ENCODE results near the gene PRKD1.

The PRKD1 gene

DNA sequence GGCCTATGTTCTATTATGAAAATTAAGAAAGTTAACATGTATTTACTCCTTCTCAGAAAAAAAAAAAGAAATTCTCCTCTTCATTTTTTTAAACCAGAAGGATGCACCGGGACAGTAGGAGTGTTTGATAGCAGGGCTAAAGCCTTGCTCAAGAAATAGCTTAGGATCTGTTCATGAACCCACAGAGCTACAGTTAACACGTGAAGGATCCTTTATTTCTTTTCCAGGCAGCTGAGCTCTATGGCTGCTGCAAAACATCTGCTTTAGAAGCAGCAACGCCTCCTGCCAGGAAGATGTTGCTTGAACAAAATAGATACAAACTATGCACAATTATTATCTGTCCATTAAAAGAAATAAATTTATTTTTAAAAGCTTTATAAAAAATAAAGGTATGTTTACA lies 254.8 kb downstream of the PRKD1 start:
- DNase-seq (ENCODE audit: low spot score): no peak

DNA sequence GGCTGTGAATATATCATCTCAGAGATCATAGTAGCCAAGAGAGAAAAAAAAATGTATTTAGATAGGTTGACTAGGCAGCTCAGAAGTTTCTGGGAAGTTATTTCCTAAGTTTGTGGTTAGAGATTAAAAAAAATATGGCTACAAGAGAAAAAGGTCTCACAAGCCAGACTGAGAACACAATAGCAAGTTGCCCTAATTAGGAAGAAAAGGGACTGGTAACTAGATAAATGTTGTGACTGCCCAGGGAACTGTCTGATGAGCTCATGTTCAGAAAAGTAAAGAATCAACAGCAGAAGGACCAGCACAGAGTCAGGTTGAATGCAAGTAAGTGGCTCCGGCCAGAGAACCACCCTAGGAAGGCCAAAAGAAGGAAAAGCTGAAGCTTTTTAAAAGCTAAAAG lies 256.6 kb downstream of the PRKD1 start:
- DNase-seq (ENCODE audit: low spot score): no peak

DNA sequence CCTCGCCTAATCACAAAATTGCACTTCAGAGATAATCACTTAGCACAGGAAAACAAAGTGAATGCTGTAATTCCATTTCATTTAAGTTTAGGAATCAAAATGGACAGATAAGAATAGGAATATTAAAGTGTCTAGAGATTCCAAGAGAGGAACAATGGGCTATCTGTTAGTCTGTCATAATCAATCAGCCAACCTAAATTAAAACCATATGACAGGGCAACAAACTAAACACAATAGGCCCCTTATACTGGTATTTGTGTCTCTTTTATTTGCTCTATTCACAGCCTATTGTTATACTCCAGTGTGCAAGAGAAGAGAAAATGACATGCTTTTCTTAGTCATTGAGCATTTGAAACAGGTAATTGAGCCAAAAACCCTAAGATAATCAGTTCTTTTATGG lies 259.4 kb downstream of the PRKD1 start:
- DNase-seq (ENCODE audit: low spot score): no peak

DNA sequence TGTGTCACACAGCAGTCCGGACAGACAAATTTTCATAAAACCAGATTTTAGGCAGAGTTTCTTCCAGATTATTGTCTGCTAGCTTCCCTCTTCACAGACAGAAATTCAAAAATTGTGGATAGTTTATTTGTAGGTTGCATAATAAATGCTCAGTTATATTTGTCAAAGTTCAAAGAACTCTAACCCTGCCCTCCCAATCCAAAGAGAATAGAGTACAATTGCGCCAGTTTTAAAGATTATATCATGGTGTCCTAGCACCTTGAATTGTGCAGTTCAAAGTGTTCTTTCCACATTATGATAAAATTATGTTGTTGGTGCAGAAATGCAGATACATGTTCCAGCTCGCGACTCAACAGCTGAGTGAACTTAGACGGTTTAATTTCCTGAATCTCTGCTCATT lies 263.1 kb downstream of the PRKD1 start:
- DNase-seq (ENCODE audit: low spot score): no peak

DNA sequence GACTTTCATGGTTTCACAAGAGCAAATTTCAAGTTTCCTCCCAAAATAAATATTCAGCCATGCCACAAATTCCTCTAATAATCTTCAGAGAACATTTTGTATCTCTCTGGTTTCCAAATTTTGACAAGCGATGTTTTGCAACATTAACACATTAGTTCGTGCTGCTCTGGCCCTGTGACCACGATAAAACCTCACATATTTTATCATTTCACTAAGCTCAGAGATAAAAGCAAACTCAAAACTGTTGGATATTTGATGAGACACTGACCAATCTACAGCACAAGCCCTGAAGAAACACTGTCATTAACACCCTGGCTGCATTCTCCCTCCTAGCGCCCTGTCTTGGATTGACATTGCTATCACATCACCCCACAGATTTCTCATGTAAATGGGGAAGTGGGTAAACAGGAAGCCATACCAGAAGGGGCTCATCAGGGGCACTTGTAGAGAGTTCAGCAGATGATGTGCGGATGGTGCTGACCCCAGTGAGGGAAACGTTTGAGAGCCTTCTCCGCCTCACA lies 264.3 kb downstream of the PRKD1 start:
- no peak for DNase-seq (ENCODE audit: low spot score)

DNA sequence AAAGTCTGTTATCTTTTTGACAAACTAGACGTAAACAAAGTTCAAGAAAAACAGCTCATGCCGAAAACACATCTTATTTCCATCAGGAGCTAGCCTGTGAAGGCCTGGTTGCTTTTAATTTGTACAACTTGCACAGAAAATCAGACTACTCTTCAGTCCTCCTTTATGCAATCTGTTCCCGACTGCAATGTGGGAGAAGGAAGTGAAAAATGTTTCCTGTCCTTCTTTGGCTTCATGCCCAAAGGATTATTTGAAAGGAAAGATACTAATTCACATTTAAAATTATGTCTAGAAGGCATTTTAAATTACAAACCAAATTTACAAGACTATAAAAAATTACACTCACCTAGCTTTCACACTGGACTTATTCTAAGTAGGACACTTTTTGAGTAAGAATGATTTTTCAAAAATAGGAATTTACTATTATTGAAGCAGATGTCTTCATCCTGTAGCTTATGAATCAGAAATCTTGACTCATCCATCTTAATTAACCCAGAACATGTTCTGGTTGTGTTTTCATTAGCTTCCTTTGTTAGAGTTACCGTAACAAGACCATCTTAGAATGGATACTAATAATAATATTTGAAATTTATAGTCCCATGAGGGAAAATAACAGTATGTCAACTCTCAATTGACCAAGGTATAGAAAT lies 272.6 kb downstream of the PRKD1 start:
- no peak for DNase-seq (ENCODE audit: low spot score)

DNA sequence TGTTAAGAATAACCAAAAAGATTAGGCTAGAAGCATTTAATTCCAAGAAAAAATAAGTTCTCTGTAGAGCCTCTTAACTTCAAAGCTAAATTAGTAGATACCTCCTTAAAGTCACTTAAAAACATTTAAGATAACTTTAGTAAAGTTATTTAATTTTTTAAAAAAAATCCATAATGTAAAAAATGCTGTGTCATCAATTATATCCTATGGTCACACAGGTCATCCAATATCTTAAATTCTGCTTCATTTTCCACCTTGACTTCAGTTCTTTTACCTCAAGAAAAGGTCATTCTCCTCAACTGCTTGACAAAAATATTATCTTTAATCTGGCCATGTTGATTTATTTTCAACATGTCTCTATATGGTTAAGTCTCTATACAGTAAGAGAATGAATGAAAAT lies 274.3 kb downstream of the PRKD1 start:
- DNase-seq (ENCODE audit: low spot score): no peak

DNA sequence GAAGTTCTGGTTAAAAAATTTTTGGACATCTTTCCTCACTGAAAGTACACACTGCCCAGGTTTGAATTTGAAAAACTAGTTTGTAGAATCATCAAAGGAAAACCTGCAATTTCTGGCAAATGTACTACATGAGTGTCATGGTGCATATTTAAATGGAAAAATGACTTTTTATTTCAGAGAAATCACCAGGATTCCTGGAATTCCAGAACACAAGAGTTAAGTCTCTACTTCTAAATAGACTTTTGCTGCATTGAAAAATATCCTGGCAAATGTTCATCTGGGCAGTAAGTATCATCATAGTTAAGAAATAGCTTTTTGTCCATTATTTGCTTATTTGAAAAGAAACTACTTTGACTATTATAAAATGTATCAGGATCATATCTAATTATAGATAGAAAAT lies 275.1 kb downstream of the PRKD1 start:
- no peak for DNase-seq (ENCODE audit: low spot score)

DNA sequence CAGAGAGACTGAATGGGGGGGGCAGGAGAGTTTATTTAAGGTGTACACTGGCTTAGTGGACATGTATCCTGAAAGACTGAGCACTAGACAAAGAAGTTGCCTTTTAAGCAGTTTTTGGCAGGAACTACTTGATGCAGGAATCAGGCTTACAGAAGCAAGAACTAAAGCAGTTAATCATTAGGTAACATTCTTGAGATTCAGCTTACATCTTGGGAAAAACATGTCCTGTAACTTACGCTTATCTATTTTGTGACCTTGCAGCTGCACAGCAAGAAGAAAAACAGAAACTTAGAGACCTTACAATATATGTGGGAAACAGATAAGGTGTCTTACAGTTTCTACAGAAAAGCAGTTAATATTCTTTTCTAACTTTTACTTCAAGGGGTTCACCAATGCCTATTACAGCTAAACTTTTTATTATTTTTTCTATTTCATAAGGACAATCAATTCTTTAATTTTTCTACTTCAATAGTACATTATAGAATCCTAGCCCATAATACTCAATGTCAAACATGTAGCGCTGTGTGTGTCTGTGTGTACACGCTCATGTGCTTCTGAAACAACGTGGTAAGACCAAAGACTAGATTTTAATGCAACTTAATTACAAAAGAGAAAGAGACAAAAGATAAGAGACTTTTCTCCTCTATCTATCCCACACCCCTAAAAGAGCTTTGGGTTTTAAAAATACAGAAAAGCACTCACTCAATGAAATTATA lies 276.9 kb downstream of the PRKD1 start:
- peak; percentile 52 for DNase-seq (ENCODE audit: low spot score)

DNA sequence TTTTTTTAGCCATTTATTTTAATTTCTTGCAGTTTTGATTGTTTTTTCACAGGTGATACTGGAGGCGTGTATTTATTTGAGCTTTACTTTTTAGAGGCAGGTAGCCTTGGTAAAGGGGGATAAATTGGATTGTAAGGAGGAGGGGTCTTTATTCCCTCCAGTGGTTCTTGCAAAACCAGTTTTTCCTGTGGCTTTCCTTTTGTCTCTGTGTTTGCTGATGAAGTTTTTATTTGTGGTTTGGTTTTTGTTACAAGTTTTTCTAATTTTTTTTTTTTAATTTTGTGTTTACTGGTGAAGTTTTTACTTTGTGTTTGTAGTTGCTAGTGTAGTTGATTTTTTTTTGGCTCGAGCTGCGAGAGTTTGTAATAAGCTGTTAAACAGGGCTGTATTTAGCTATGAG lies 278.5 kb downstream of the PRKD1 start:
- no peak for DNase-seq (ENCODE audit: low spot score)

DNA sequence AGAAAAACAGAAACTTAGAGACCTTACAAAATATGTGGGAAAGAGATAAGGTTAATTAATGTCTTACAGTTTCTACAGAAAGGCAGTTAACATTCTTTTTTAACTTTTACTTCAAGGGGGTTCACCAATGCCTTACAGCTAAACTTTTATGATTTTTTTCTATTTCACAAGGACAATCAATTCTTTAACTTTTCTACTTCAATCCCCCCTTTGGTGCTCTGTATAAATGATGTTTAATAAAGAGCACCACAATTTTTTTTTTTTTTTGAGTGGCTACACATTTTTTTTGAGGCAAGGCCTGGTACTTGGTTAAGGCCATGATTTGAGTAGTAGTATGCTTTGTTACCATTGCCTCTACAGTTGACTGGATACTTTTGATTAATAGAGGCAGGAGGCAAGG lies 279.6 kb downstream of the PRKD1 start:
- no peak for DNase-seq (ENCODE audit: low spot score)

DNA sequence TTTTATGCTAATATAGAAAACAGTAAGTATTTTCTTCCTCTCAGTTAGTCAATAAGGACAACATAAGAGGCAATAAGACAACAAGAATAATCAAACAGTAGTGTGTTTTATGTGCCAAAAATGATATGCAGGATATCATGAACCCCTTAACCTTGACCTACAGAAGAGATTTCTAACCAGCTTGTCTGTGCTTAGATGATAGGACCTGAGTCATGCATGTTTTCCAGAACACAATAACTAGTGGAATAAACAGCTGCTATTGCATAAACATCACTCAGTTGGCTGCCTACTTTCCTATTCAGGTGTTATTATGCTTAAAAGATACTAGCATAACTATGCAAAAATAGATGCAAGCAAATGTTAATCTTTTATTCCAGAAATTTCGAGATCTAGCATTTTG lies 282.5 kb downstream of the PRKD1 start:
- DNase-seq (ENCODE audit: low spot score): no peak

DNA sequence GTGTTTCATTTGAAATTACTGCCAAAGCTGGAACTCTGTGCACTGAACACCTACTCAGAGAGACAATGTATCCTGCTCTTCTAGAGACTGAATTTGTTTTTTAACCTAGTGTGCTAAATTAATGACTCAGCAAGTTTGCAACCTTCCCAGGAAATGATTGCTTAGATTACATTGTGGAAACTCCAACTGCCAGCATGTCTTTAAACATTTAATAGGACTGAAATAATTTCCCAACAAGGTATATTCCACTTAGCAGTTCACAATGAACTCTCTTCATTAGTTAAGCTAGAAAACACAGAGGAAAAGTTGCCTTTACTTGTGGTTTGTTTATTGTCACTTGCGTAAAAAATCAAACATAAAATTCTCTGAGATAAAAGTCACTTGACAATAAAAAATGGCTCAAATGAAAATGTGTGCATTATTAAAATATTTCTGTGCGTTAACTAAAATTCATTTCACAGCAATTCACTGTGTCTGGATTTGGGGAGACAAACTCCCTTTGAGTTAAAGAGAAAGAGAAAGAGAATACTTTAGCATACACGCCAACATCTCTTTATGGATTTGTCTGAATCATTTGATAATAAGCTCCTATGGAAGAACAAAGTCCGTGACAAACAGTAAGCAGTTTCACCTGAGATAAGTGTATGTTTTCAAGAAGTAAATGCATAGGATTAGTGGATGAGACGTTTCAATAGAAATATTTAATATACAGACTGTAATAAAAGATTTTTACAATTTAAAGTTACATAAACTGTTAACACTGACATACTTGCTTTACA lies 284.0 kb downstream of the PRKD1 start:
- no peak for DNase-seq (ENCODE audit: low spot score)

DNA sequence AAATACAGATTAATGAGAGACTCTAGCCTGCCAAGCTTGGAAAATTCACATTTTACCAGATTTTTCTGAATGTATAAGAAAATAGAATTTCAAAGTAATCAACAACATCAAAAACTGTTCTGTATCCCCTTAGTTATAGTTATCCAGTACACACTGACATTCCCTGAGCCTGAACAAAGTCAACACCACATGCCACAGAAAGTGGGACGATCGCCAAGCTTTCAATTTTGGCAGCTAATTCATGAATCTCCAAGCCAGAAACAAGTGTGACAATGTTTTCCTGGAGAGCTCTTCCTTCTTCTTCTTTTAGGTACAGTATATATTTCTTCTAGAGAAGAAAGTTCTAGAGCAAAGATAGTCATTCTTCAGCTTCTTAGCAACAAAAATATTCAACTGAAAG lies 290.2 kb downstream of the PRKD1 start:
- DNase-seq (ENCODE audit: low spot score): no peak

DNA sequence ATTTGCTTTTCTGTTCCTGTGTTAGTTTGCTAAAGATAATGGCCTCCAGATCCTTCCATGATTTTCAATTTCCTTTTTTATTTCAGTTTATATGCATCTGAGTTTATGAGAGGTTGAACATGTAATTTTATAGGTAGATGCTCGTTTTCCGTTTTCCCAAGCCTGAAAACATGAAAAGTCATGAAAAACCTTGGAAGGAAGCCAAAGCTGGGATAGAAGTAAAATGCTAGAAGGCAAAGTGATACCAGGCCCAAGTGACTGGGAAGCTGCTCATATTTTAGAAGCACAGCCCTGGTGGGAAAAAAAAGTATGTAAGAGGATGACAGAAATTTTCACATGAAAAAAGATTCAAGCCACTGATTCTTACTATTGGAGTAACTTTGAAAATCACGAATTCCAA lies 290.8 kb downstream of the PRKD1 start:
- DNase-seq (ENCODE audit: low spot score): no peak

DNA sequence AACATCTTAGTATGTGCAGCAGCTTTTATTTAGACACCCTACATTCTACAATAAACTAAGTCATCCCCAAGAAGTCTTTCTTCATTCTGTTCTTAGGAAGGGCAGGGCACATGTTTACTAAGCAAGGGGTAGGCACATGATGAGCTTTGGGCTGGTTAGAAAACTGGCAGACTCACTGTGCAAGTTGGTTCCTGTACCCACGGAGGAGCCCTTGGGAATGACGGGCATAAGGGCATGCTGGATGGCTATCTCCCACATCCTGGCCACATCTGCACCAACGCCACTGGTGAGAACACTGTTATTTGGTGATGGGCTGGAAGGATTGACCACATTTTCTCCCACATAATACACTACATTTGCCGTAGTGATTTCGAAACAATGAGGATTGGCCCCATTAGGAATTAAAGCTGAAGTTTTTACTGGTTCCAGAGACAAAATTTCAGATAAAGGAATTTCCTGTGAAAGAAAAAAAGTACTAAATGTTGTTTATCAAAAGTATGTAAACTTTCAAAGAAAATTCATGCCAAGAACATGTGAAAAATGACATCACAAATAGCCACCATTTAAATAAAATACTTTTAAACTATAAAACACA lies 297.0 kb downstream of the PRKD1 start:
- DNase-seq (ENCODE audit: low spot score): no peak

DNA sequence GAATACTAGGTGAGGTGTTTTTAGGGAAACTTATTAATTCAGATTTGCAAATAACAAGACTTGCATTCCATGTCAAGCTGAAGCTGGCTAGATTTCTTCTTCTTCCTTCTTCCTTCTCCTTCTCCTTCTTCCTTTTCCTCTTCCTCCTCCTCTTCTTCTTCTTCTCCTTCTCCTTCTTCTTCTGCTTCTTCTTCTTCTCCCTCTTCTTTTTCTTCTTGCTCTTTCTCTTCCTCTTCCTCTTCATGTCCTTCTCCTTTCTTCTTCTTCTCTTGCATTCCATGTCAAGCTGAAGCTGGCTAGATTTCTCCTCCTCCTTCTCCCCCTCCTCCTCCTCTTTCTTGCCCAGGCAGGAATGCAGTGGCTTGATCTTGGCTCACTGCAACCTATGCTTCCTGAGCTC lies 297.8 kb downstream of the PRKD1 start:
- DNase-seq (ENCODE audit: low spot score): no peak

DNA sequence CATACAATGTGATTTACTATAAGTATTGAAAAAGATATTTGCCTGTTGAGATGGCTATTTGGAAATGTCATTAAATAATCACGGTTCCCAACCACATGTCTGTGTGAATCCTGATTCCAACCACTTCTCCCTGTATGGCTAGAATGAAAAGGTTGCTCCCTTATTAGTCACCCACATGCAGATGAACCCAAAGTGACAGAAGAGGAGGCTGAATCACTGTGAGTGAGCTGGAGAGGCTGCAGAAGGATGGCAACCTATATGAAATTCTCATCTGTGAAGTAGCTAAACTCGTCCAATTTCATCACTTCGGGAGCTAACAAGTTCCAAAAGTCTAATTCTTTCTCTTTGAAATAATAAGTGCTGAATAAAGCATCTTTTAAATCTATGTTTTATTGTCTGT lies 300.5 kb downstream of the PRKD1 start:
- no peak for DNase-seq (ENCODE audit: low spot score)

DNA sequence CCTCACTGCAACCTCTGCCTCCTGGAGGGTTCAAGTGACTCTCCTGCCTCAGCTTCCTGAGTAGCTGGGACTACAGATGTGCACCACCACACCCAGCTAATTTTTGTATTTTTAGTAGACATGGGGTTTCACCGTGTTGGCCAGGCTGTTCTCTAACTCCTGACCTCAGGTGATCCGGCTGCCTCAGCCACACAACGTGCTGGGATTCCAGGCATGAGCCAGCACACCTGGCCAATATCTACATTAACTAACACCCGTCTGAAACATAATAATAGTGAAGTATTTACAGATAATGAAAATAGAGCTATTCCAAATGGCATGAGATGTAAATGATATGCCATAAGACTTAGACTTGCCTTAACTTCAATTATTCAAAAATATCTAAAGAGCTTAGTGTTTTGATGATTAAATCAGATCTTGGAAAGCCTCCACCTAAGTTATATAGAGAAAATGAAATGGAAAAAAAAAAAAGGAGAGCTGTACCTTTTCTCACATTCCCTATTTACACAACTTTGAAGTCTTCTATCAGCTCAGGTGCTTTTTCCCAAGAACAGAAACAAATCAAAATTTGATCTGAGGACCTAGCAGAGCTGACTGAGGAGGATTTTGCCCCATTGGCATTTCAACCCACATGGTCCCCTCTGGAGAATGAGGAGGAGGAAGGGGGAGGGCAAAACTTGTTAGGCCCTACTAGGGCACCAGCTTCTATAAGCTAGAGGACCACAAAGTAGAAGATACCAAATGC lies 309.2 kb downstream of the PRKD1 start:
- no peak for DNase-seq (ENCODE audit: low spot score)

DNA sequence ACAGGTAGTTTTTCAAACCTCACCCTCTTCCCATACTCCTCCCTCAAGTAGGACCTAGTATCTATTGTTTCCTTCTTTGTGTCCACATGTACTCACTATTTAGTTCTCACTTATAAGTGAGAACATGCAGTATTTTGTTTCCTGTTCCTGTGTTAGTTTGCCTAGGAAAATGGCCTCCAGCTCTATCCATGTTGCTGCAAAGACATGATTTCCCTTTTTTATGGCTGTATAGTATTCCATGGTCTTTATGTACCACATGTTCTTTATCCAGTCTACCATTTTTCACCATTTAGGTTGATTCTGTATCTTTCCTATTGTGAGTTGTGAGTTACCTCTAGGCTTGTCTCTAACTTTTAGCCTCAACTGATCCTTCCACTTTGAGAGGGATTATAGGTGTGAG lies 310.7 kb downstream of the PRKD1 start:
- DNase-seq (ENCODE audit: low spot score): no peak

DNA sequence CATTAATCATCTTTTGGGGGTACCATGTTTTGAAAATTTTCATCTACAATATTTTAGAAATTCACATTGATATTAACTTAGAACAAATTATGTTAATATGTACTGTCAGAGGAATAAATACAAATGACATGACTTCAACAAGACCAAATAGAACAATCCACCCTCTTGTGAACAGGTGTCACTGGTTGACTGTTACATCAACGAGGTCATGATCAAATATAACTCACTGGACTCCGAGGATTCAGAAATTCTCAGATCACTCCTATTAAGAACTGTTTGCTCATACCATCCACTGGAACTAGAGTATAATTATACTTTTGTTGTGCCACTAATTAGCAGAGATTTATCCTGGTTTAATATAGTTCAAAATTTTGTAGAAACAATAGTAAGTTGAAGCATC lies 318.8 kb downstream of the PRKD1 start:
- DNase-seq (ENCODE audit: low spot score): no peak

DNA sequence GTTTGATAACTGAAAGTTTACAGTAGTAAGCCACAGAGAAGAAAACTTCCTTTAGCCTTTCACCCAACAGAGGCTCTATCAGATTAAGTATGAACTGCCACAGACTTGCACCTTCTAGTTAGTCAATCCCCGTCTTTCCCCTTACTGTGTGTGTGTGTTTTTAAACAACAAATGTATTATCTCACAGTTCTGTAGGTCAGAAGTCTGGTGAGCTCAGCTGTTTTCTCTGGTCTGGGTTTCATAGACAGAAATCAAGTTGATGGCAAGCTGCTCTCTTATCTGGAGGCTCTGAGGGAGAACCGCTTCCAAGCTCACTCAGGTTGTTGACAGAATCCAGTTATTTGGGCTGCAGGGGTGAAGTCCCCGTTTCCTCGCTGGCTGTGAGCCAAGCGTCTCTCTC lies 320.5 kb downstream of the PRKD1 start:
- no peak for DNase-seq (ENCODE audit: low spot score)
